ENCODE measurements around the gene TTF1. TPM values are rescaled to one million over a fixed set of nuclear protein-coding genes. Genes with fewer than 3 reads are reported as not detected.

The TTF1 gene
- total RNA-seq, 2 experiments from 2014 or later: 32.3 to 35.1 TPM

DNA sequence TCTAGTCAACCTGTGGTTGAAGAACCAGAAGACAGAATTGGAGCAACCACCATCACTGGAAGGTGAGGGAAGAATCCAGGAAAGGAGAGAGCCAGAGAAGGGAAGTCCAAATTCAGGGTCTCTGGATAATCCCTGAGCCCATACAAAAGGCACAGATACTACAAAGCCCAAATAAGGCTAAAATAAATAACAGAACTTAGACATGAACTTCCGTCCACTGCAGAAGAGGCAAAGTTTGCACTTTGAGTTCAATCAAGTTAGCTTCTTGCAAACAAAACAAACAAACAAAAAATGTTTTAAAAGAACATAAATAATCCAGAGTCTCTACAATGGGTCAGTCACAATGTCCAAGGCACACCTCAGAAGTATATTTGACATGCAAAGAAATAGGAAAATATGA lies 24.4 kb upstream of the TTF1 start:
- Mint-ChIP-seq H3K4me1 (ENCODE audit: low read depth) (no peaks in the 10 kb centered on the region), H3K9me3 (ENCODE audit: insufficient read depth) (no peaks in the 10 kb centered on the region), H3K36me3 (ENCODE audit: low read depth) (no peaks in the 10 kb centered on the region), H3K4me3 (no peak overlapping the region), H3K27me3 (ENCODE audit: low read depth) (peaks cover 55% of the 10 kb centered on the region), H3K27ac (no peak overlapping the region)
- no peak for ATAC-seq
- DNase-seq: no peak
- ChIA-PET POLR2A (no interaction called here), CTCF (no interaction called here)

GRCh38 chr9:132426639-132427414 lies 20.2 kb upstream of the TTF1 start:
- no peaks in the 10 kb centered on the region for H3K4me1 Mint-ChIP-seq (ENCODE audit: low read depth)
- ChIA-PET POLR2A (no interaction called here), CTCF (no interaction called here)
- H3K36me3 Mint-ChIP-seq (ENCODE audit: low read depth): no peaks in the 10 kb centered on the region
- H3K27ac Mint-ChIP-seq: no peak overlapping the region
- ATAC-seq (no peak), DNase-seq (no peak)
- no peak overlapping the region for H3K4me3 Mint-ChIP-seq
- peaks cover 70% of the 10 kb centered on the region for H3K27me3 Mint-ChIP-seq (ENCODE audit: low read depth)
- no peaks in the 10 kb centered on the region for H3K9me3 Mint-ChIP-seq (ENCODE audit: insufficient read depth)

- no peak for DNase-seq
- POLR2A ChIA-PET: no interaction called here
- no peak overlapping the region for H3K27ac Mint-ChIP-seq
- CTCF ChIA-PET: interaction anchor here (0.7 kb wide), 1 partner anchor 14 kb away, joined by 3 read pairs; no protein-coding TSS in a partner anchor
- H3K27me3 Mint-ChIP-seq (ENCODE audit: low read depth): peaks cover 62% of the 10 kb centered on the region
- H3K9me3 Mint-ChIP-seq (ENCODE audit: insufficient read depth): no peaks in the 10 kb centered on the region
- no peak overlapping the region for H3K4me3 Mint-ChIP-seq
- ATAC-seq: no peak
- H3K4me1 Mint-ChIP-seq (ENCODE audit: low read depth): no peaks in the 10 kb centered on the region
- H3K36me3 Mint-ChIP-seq (ENCODE audit: low read depth): no peaks in the 10 kb centered on the region
These were observed 19.0 kb upstream of the TTF1 start for GRCh38 chr9:132425675-132426062.

- ChIA-PET CTCF (interaction anchor here (0.7 kb wide), 1 partner anchor 13 kb away, joined by 3 read pairs; no protein-coding TSS in a partner anchor), POLR2A (no interaction called here)
- H3K27me3 Mint-ChIP-seq (ENCODE audit: low read depth): peaks cover 59% of the 10 kb centered on the region
- H3K27ac Mint-ChIP-seq: no peak overlapping the region
- no peak overlapping the region for H3K4me3 Mint-ChIP-seq
- H3K36me3 Mint-ChIP-seq (ENCODE audit: low read depth): no peaks in the 10 kb centered on the region
- no peaks in the 10 kb centered on the region for H3K4me1 Mint-ChIP-seq (ENCODE audit: low read depth)
- ATAC-seq: no peak
- DNase-seq: no peak
- no peaks in the 10 kb centered on the region for H3K9me3 Mint-ChIP-seq (ENCODE audit: insufficient read depth)
These were observed 18.4 kb upstream of the TTF1 start for GRCh38 chr9:132424857-132425674.

DNA sequence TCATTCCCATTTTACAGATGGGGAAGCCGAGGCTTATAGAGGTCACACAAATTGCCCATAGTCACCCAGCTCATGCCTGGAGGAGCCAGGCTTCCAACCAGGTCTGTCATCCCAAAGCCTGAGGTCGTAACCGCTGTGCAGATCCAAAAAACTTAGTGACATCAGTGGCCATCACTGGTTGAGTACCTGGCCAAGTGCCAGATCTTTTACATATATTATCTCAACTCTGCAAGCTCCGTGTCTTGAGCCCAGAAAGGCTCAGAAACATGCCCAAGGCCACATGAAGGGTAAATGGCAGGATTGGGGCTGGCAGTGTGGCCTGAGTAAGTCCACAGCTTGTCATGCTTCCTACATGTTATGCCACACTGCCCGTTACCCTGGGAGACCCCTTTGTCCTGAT lies 16.9 kb upstream of the TTF1 start:
- Mint-ChIP-seq H3K36me3 (ENCODE audit: low read depth) (no peaks in the 10 kb centered on the region), H3K4me3 (no peak overlapping the region), H3K27me3 (ENCODE audit: low read depth) (peaks cover 61% of the 10 kb centered on the region), H3K27ac (no peak overlapping the region), H3K4me1 (ENCODE audit: low read depth) (no peaks in the 10 kb centered on the region), H3K9me3 (ENCODE audit: insufficient read depth) (no peaks in the 10 kb centered on the region)
- DNase-seq (no peak), ATAC-seq (no peak)
- CTCF ChIA-PET: no interaction called here
- POLR2A ChIA-PET: no interaction called here

- Mint-ChIP-seq H3K36me3 (ENCODE audit: low read depth) (no peaks in the 10 kb centered on the region), H3K9me3 (ENCODE audit: insufficient read depth) (no peaks in the 10 kb centered on the region), H3K27ac (no peak overlapping the region), H3K27me3 (ENCODE audit: low read depth) (peaks cover 67% of the 10 kb centered on the region), H3K4me3 (no peak overlapping the region), H3K4me1 (ENCODE audit: low read depth) (no peaks in the 10 kb centered on the region)
- CTCF ChIA-PET: no interaction called here
- no peak for ATAC-seq
- POLR2A ChIA-PET: no interaction called here
- no peak for DNase-seq
These were observed 15.9 kb upstream of the TTF1 start for GRCh38 chr9:132422574-132422973.

DNA sequence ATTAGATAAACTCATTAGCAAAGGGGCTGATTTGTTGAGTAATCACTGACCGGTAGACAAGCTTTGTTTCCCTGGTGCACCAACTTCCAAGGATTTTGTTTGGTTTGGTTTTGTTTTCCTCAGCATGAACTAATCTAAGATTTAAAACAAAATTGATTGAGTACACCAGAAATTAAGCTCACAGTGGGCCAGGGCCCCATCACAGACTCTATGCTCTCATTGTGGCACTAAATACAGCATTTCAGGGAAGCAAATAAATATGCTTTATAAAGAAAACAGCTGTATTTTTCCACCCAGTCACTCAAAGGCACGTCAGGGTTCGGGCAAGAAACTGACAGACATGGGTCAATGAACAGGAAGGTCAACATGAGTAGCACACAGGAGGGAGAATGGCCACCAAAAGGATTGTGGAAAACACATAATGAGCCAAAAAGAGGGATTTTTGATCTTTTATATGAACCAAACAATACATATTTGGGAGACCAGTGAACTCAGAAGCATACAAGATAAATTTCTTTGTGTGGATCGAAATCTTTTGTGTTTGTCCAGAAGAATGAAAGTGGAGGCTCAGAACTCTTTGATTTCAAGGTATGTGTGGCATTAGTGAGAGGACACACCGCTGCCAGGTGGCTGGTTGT lies 12.2 kb upstream of the TTF1 start:
- Mint-ChIP-seq H3K4me1 (ENCODE audit: low read depth) (no peaks in the 10 kb centered on the region), H3K4me3 (no peak overlapping the region), H3K27me3 (ENCODE audit: low read depth) (peaks cover 55% of the 10 kb centered on the region), H3K36me3 (ENCODE audit: low read depth) (no peaks in the 10 kb centered on the region), H3K27ac (no peak overlapping the region), H3K9me3 (ENCODE audit: insufficient read depth) (no peaks in the 10 kb centered on the region)
- CTCF ChIA-PET: interaction anchor here (0.9 to 1.4 kb wide), 3 partner anchors 14 to 381 kb away, joined by 3 to 9 read pairs (median 3); no protein-coding TSS in a partner anchor
- ATAC-seq: no peak
- POLR2A ChIA-PET: no interaction called here
- DNase-seq: no peak

DNA sequence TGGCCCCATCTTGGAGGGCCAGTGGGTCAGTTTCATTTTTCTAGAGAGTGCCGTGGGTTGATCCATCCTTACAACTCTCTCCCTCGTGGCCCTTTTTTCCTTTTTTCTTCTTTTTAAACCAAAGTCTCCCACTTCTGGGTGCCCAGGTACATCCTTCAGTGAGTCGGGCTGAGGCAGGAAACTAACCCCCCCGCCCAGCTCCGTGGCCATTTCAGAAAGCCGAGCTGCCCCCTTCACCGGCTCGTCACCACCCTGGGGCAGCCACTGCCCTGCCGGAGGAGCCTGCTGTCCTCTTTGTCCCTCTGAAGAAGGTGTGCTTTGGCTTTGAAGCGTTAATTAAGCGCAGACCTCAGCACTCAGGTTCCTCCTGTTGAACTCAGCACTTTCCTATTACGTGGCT lies 8.5 kb upstream of the TTF1 start:
- no peak overlapping the region for H3K4me3 Mint-ChIP-seq
- no peaks in the 10 kb centered on the region for H3K36me3 Mint-ChIP-seq (ENCODE audit: low read depth)
- ATAC-seq: no peak
- no peaks in the 10 kb centered on the region for H3K9me3 Mint-ChIP-seq (ENCODE audit: insufficient read depth)
- POLR2A ChIA-PET: interaction anchor here (0.6 kb wide), 1 partner anchor 174 kb away, joined by 5 read pairs; no protein-coding TSS in a partner anchor
- H3K27me3 Mint-ChIP-seq (ENCODE audit: low read depth): peaks cover 60% of the 10 kb centered on the region
- CTCF ChIA-PET: interaction anchor here (0.7 to 4.1 kb wide), 6 partner anchors 73 to 648 kb away, joined by 3 to 86 read pairs (median 4); no protein-coding TSS in a partner anchor
- H3K4me1 Mint-ChIP-seq (ENCODE audit: low read depth): peaks cover 14% of the 10 kb centered on the region
- no peak for DNase-seq
- H3K27ac Mint-ChIP-seq: no peak overlapping the region

GRCh38 chr9:132414731-132415130 lies 8.1 kb upstream of the TTF1 start:
- no peaks in the 10 kb centered on the region for H3K9me3 Mint-ChIP-seq (ENCODE audit: insufficient read depth)
- no peak for ATAC-seq
- H3K4me1 Mint-ChIP-seq (ENCODE audit: low read depth): peaks cover 15% of the 10 kb centered on the region
- ChIA-PET POLR2A (interaction anchor here (0.6 kb wide), 1 partner anchor 174 kb away, joined by 5 read pairs; no protein-coding TSS in a partner anchor), CTCF (interaction anchor here (0.7 to 4.1 kb wide), 5 partner anchors 74 to 607 kb away, joined by 3 to 86 read pairs (median 4); no protein-coding TSS in a partner anchor)
- H3K36me3 Mint-ChIP-seq (ENCODE audit: low read depth): no peaks in the 10 kb centered on the region
- H3K27me3 Mint-ChIP-seq (ENCODE audit: low read depth): peaks cover 58% of the 10 kb centered on the region
- no peak for DNase-seq
- H3K27ac Mint-ChIP-seq: no peak overlapping the region
- H3K4me3 Mint-ChIP-seq: no peak overlapping the region

GRCh38 chr9:132413926-132414325 lies 7.3 kb upstream of the TTF1 start:
- Mint-ChIP-seq H3K36me3 (ENCODE audit: low read depth) (no peaks in the 10 kb centered on the region), H3K27ac (no peak overlapping the region), H3K4me3 (no peak overlapping the region), H3K9me3 (ENCODE audit: insufficient read depth) (no peaks in the 10 kb centered on the region), H3K4me1 (ENCODE audit: low read depth) (peaks cover 18% of the 10 kb centered on the region), H3K27me3 (ENCODE audit: low read depth) (peaks cover 57% of the 10 kb centered on the region)
- POLR2A ChIA-PET: no interaction called here
- DNase-seq: no peak
- CTCF ChIA-PET: interaction anchor here (1.3 to 4.1 kb wide), 3 partner anchors 30 to 162 kb away, joined by 4 to 86 read pairs (median 4); no protein-coding TSS in a partner anchor
- no peak for ATAC-seq

- no peaks in the 10 kb centered on the region for H3K36me3 Mint-ChIP-seq (ENCODE audit: low read depth)
- POLR2A ChIA-PET: no interaction called here
- CTCF ChIA-PET: interaction anchor here (0.6 to 4.1 kb wide), 26 partner anchors 9 to 533 kb away, joined by 3 to 86 read pairs (median 3); partner anchors contain the start of gene TSC1
- no peak overlapping the region for H3K4me3 Mint-ChIP-seq
- no peak overlapping the region for H3K27ac Mint-ChIP-seq
- DNase-seq (peak; percentile 51), ATAC-seq (no peak)
- peaks cover 49% of the 10 kb centered on the region for H3K27me3 Mint-ChIP-seq (ENCODE audit: low read depth)
- no peaks in the 10 kb centered on the region for H3K9me3 Mint-ChIP-seq (ENCODE audit: insufficient read depth)
- H3K4me1 Mint-ChIP-seq (ENCODE audit: low read depth): peaks cover 22% of the 10 kb centered on the region
These were observed 5.4 kb upstream of the TTF1 start for GRCh38 chr9:132412089-132412488.
